Ascending aorta (tissue), 2 donors: ENCODE data around the gene AP1B1. TPM values are rescaled to one million over a fixed set of nuclear protein-coding genes. Genes with fewer than 3 reads are reported as not detected.
"Not testable (repeated sequence)": the region's sequence is repeated elsewhere in the genome, so short reads cannot be mapped to it uniquely, and the experiment has no call there.

Experiments used
- DNase-seq, 2 donors: peaks; one replicate each; pipeline ENCODE4 v3.0.0-alpha.2; 2019; ENCODE audit warnings: low spot score in 2 of 2
- H3K27ac ChIP-seq, 2 donors: fragments of 200-600 bp; sonication (generic); one replicate each; pipeline ENCODE4 v1.5.1; 2016 to 2017; ENCODE audit warnings: mild to moderate bottlenecking in 1 of 2
- H3K27me3 ChIP-seq: fragments of 200-600 bp; sonication (generic); one replicate; pipeline ENCODE4 v1.5.1; 2017
- H3K36me3 ChIP-seq, 2 donors: fragments of 200-600 bp; sonication (generic); one replicate each; pipeline ENCODE4 v1.5.1; 2016
- H3K4me1 ChIP-seq, 2 donors: fragments of 200-600 bp; sonication (generic); one replicate each; pipeline ENCODE4 v1.5.1; 2016 to 2017; ENCODE audit warnings: mild to moderate bottlenecking in 1 of 2
- H3K4me3 ChIP-seq, 2 donors: fragments of 200-600 bp; sonication (generic); one replicate each; pipeline ENCODE4 v1.5.1; 2016 to 2017; ENCODE audit warnings: mild to moderate bottlenecking in 1 of 2
- H3K9me3 ChIP-seq, 2 donors: fragments of 200-600 bp; sonication (generic); one replicate each; pipeline ENCODE4 v1.5.1; 2016
- intact Hi-C: fragments of 100-400 bp; cut with DNase I; formaldehyde crosslinking; loops from one replicate; pipeline ENCODE4 v1.15.1; 2023
- total RNA-seq: library from RNA; depleted of rRNA; stranded (reverse); fragments of >200 nt; gene quantifications from one replicate; pipeline ENCODE4 v1.1.0, GENCODE V29; 2016
- TF ChIP-seq, protein P1 (sequence below), 3 experiments: fragments of 200-600 bp in 2 of 3; fragments of 450-650 bp in 1 of 3; sonication (generic) in 2 of 3; IDR thresholded peaks; one replicate each; pipeline ENCODE4 v1.5.1; 2016 to 2019; ENCODE audit warnings: antibody characterized with exemption in 3 of 3, mild to moderate bottlenecking in 1 of 3, moderate library complexity in 1 of 3

AP1B1 gene
- total RNA-seq, 1 donor from 2014 or later: 86.4 TPM

DNA sequence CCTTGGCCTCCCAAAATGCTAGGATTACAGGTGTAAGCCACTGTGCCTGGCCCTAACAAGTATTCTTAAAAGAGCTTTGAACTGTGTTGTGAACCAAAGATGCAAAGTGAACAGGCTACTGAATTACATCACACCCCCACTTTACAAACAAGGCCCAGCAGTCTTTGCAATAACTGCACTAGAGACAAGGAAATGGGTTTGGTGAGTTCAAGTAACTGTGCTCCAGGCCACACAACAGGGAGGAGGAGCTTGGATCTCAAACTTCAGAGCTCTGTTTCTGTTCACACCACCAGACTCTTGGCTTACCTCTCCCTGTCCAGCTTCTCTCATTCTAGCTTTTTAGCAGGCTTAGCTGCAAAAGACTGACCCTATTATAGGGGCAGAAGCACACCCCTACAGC, 42.4 kb downstream of the AP1B1 start:
- no peak for DNase-seq
- intact Hi-C loops: no loop called here
- no peak overlapping the region for H3K27ac ChIP-seq
- TF ChIP-seq, protein P1, sequence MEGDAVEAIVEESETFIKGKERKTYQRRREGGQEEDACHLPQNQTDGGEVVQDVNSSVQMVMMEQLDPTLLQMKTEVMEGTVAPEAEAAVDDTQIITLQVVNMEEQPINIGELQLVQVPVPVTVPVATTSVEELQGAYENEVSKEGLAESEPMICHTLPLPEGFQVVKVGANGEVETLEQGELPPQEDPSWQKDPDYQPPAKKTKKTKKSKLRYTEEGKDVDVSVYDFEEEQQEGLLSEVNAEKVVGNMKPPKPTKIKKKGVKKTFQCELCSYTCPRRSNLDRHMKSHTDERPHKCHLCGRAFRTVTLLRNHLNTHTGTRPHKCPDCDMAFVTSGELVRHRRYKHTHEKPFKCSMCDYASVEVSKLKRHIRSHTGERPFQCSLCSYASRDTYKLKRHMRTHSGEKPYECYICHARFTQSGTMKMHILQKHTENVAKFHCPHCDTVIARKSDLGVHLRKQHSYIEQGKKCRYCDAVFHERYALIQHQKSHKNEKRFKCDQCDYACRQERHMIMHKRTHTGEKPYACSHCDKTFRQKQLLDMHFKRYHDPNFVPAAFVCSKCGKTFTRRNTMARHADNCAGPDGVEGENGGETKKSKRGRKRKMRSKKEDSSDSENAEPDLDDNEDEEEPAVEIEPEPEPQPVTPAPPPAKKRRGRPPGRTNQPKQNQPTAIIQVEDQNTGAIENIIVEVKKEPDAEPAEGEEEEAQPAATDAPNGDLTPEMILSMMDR (IDR thresholded peaks at IDR 0.05): no peak
- no peak overlapping the region for H3K4me3 ChIP-seq
- peaks cover 0 to 5% of the 10 kb centered on the region in 2 donors for H3K4me1 ChIP-seq
- no peaks in the 10 kb centered on the region for H3K9me3 ChIP-seq
- no peaks in the 10 kb centered on the region for H3K27me3 ChIP-seq
- H3K36me3 ChIP-seq: peaks cover 56 to 67% of the 10 kb centered on the region in 2 donors

DNA sequence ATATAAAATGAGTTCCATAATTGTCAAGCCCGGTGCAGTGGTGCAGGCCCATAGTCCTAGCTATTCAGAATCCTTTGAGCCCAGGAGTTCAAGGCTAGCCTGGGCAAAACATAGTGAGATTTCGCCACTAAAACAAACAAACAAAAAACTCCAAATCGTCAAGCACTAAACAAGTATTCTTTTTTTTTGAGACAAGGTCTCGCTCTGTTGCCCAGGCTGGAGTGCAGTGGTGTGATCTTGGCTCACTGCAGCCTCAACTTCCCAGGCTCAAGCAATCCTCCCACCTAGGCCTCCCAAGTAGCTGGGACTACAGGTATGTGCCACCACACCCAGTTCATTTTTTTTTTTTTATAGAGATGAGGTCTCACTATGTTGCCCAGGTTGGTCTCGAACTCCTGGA, 43.5 kb downstream of the AP1B1 start:
- H3K4me3 ChIP-seq, H3K9me3 ChIP-seq, H3K27me3 ChIP-seq, intact Hi-C loops, DNase-seq, H3K4me1 ChIP-seq: not testable (repeated sequence)
- peaks cover 57 to 67% of the 10 kb centered on the region in 2 donors for H3K36me3 ChIP-seq
- peak overlapping the region in 1 of 2 donors; percentile 39 for H3K27ac ChIP-seq

DNA sequence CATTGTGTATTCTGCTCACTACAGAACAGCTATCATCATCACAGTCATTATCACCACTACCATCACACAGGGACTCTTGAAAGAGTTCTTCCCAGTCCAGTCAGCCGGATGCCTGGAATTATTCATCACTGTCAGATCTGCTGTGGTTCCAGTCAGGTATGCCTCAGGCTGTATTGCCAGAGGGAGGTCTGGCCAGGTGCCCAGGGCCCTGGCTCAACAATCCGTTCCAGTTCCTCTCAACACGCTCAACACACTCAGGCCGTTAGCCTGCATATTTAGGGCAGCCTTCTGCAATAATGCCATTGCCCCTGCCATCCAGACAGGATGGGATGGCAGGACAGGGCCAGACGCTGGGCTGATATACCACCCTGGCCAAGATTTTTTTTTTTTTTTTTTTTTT, 44.2 kb downstream of the AP1B1 start:
- DNase-seq: peak; percentile 27 to 85
- TF ChIP-seq, protein P1 (IDR thresholded peaks at IDR 0.05): no peak
- Histone ChIP-seq H3K27ac (no peak overlapping the region), H3K27me3 (no peaks in the 10 kb centered on the region), H3K9me3 (no peaks in the 10 kb centered on the region), H3K36me3 (peaks cover 54 to 67% of the 10 kb centered on the region in 2 donors), H3K4me1 (peaks cover 0 to 5% of the 10 kb centered on the region in 2 donors), H3K4me3 (no peak overlapping the region)
- intact Hi-C loops: no loop called here

DNA sequence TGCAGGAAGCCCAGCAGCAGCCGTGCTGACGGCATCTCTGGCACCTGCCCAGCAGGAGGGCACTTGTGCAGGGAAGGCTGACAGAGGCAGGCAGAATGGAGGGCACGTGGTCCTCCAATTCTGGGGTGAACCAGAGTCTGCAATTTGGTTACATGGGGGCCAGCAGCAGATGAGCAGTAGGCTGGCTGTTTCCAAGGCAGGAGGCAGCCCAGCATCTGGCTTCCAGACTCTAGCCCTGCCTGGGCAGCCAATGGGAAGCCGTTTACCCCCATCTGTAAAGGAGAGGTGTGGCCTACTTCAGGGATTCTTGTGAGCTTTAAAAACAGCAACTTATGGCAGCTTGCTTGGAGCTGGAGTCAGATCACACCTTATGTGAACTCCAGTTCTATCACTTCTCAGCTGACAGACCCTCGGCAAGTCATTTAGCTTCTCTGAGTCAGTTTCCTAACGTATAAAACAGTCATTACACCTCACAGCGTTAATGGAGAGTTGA, 45.0 kb downstream of the AP1B1 start:
- Histone ChIP-seq H3K4me3 (no peak overlapping the region), H3K36me3 (peaks cover 51 to 67% of the 10 kb centered on the region in 2 donors), H3K27me3 (no peaks in the 10 kb centered on the region), H3K9me3 (no peaks in the 10 kb centered on the region), H3K27ac (no peak overlapping the region), H3K4me1 (peaks cover 0 to 5% of the 10 kb centered on the region in 2 donors)
- intact Hi-C loops: loop anchor here (2.0 kb wide), 1 partner anchor 29 kb away; the partner anchor contains the start of gene RASL10A
- no peak for DNase-seq
- TF ChIP-seq, protein P1 (IDR thresholded peaks at IDR 0.05): no peak

DNA sequence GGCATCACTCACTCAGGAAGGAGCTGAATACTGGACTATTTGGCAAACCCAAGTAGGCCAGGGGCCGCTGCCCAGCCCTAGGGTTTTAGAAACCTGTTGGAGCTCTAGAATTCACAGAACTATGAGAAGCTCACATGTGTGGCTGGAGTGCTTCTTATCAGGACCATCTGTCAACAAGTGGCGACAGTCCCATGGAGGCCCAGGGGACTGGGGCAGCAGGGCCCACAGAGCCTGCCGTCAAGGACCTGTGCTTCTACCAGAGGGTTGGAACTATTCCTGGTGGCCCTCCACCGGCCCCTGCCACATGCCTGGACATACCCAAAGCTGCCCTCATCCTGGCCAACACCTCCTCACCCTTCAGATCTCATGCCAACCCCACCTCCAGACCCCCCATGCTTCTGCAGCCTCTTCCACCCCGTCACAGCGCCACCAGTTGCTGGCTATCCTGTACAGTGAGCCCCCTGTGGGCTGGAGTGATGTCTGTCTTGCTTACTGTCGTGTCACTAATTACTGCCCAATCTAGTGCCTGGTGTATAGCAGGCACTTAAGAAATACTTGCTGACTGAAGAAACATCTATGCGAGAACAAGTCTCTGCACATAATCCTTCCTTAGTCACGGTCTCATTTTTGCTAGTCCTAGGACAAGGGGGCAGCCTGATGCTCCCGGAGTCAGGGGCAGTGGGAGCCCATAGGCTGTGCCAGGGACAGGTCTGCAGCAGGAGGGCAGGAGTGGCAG, 45.6 kb downstream of the AP1B1 start:
- Histone ChIP-seq H3K4me3 (no peak overlapping the region), H3K27me3 (no peaks in the 10 kb centered on the region), H3K4me1 (peaks cover 0 to 5% of the 10 kb centered on the region in 2 donors), H3K27ac (no peak overlapping the region), H3K36me3 (peaks cover 47 to 67% of the 10 kb centered on the region in 2 donors), H3K9me3 (no peaks in the 10 kb centered on the region)
- no peak for DNase-seq
- TF ChIP-seq, protein P1 (IDR thresholded peaks at IDR 0.05): no peak
- intact Hi-C loops: loop anchor here (2.0 kb wide), 1 partner anchor 28 kb away; the partner anchor contains the start of gene RASL10A

DNA sequence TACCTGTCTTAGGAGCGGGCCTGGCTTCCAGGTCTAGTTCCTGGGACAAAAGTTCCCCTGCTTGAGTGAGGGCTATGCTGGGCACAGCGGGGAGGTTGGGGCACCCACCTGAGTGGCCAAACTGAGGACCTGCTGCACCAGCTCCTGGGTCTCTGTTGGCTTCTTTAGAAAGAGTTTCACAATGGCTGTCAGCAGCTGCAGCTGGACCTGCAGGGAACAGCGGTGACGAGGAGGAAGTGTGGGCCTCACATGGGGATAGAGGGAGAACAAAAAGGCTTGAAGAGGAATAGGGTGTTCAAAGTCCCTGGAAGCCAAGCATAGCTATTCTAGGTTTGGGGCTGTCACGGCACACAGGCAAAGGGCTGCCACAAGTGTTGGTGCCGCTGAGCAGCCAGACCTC, 46.2 kb downstream of the AP1B1 start:
- no peaks in the 10 kb centered on the region for H3K9me3 ChIP-seq
- DNase-seq: no peak
- intact Hi-C loops: loop anchor here (2.0 kb wide), 1 partner anchor 27 kb away; the partner anchor contains the start of gene RASL10A
- H3K27ac ChIP-seq: no peak overlapping the region
- peaks cover 47 to 67% of the 10 kb centered on the region in 2 donors for H3K36me3 ChIP-seq
- H3K27me3 ChIP-seq: no peaks in the 10 kb centered on the region
- H3K4me1 ChIP-seq: peaks cover 0 to 5% of the 10 kb centered on the region in 2 donors
- TF ChIP-seq, protein P1 (IDR thresholded peaks at IDR 0.05): no peak
- H3K4me3 ChIP-seq: no peak overlapping the region
